HG02759 (cell line): ENCODE measurements around the gene IRF6.

Experiments used
- ATAC-seq: cut with Tn5 transposase; IDR thresholded peaks from one replicate; pipeline ENCODE4 v1.9.1; 2021; ENCODE audit warnings: mild to moderate bottlenecking, moderate library complexity; ENCODE audit not compliant: unreplicated experiment

IRF6 gene

DNA sequence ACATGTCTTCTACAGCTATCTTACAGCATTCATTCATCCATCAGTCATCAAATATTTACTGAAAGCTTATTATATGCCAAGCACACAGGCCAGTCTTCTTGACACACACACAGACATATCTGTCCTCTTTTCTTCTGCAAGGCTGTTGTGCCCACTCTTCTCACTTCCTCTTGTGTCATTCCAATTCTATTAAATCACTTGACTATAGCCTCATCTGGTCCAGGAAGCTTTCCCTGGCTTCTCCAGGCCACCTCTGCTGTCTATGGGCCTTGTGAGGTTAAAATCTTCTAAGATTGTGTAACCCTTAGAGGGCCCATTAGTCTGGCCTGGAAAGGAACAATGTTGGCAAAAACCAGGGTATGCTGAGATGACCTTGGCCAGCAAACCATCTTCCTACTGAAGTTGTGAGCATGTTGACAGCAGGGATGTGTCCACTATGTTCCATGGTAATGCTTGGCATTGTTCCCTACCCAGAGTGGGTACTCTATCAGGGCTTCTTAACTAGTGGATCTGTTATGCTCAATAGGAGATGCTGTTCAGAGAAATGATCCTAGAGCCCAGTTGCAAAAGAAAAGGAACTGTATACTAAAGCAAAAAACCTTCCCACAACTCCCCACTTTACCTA lies 44.8 kb downstream of the IRF6 start:
- ATAC-seq, result no peak

DNA sequence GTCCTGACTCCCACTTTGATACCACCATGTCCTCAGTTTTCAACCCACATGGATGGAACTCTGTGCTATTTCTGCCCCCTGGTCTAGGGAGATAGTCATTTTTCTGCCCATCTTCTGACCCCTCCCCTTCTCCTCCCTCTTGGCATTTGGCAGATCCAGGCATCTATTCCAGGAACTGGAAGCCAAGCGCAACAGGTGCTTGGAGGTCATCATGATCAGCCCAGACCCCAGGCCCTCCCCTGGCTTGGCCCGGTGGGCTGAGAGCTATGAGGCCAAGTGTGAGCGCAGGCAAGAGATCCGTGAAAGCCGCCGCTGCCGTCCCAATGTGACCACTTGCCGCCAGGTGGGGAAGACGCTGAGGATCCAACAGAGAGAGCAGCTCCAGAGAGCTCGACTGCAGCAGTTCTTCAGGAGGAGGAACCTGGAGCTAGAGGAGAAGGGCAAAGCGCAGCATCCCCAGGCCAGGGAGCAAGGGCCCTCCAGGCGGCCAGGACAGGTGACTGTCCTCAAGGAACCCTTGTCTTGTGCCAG lies 46.0 kb downstream of the IRF6 start:
- ATAC-seq, result no peak

DNA sequence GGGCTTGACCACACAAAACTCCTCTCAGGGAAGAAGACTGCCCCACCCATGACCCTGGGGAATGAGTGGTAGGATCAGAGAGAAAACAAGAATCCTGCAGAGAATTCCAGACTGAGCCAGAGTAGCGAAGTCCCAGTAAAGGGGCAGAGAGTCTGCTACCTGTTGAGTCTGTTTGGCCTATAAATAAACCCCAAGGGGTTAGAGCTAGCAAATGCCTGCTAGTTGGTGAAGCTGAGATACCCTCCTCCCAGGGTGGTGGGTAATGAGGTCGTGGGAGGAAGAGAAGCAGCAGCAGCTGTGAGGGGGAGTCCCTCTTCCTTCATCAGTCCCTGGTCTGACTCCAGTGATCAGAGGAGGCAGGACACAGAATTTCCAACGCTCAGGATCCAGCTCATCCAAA lies 47.5 kb downstream of the IRF6 start:
- no peak for ATAC-seq

GRCh38 chr1:209756615-209757445 lies 49.1 kb downstream of the IRF6 start:
- ATAC-seq, result peak; percentile 33

GRCh38 chr1:209755926-209756614 lies 49.9 kb downstream of the IRF6 start, which contains the start of gene TRAF3IP3:
Gene TRAF3IP3 (plus strand): TSS chr1:209756053. CDS start chr1:209760040, 3,987 bp downstream.
- peak; percentile 67 for ATAC-seq

- ATAC-seq, result no peak
Measured at GRCh38 chr1:209755256-209755655, 50.7 kb downstream of the IRF6 start.

DNA sequence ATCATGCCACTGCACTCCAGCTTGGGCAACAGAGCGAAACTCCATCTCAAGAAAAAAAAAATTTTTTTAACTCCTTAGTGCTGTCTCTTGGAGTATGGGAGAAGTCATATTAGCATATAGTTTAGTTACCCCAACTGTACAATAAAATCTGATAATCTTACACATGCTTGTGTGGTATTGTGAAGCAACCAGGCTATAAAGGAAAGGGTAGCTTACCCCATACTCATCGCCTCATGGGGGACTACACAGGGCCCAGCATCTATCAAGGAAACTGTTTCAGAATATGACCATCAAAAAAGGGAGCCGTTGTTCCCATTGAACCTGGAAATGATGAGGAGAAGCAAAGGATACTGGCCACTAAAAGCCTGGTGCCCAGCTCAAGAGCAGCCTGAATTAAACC lies 53.1 kb downstream of the IRF6 start:
- ATAC-seq, result no peak

DNA sequence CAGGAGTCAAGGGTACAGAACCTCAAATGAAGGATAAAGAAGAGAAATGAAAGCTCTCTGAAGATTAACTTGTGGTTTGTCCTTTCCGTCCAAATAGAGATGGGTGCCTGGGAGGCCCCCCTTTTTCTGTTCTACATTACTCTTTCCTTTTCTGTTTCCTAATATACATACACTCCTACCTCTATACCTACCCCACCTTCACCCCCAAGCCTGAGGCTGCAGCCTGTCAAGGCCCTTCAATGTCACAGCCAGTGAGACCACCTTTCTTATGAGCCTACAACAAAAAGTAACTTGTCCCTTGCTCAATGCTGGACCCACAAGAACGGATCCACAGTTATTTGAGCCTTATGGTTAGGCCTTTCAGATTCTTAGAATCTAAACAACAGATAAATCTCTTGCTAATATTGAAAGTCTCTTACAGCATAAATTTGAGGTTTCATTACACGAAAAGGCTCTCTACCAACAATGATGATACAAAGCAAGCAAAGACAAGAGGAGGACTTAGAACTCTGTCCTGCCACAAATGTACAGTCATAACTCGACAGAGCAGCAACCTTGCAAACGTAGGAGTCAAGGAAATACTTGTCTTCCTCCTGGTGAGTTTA lies 54.2 kb downstream of the IRF6 start:
- peak; percentile 50 for ATAC-seq

DNA sequence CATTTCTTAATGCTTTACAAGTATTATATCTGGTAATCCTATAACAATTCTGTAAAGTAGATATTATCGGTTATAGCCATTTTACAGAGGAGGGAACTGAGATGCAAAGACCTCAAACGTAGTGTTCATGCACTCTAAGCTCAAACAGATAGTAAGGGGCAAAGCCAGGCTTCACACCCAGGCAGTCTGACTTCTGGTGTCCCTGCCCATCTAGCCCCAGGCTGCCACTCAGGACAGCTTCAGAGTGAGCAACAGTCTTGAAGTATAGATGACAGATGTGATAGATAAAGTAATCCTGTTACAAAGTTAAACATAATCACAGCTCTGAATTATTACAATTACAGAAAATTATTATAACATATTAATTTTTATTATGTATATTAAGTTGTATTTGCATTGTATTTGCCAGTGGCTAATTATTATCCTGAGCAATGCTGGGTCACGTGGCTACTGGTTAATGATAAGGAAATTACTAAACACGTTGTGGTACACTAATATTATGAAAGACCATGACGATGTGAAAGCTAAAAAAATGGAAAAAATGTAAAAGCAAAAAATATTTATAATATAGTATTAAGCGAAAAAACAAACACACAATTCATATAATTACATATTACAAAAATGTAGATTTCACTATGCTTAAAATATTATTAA lies 56.1 kb downstream of the IRF6 start:
- ATAC-seq, result no peak

DNA sequence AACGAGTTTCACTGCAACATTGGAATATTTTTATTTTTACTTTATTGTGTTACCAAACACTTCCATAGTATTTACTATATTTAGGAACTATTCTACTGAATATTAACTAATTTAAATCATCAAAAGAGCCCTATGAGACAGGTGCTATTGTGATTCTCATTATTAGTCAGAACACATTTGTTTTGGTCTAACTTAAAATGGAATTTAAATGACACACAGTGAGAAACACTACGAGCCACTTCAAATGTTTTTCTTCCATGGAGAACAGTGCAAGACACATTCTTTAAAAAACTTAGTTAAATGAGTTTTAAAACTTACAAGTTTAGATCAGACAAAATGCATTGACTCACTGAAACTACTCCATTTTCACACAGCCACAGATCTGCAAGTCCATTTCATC lies 56.7 kb downstream of the IRF6 start:
- no peak for ATAC-seq

- ATAC-seq, result no peak
Measured at GRCh38 chr1:209748620-209749019, 57.3 kb downstream of the IRF6 start.

GRCh38 chr1:209747580-209748262 lies 58.2 kb downstream of the IRF6 start:
- ATAC-seq, result peak; percentile 77

GRCh38 chr1:209746451-209747165 lies 59.3 kb downstream of the IRF6 start:
- no peak for ATAC-seq

GRCh38 chr1:209743145-209743482 lies 62.8 kb downstream of the IRF6 start:
- ATAC-seq, result no peak

GRCh38 chr1:209742409-209743144 lies 63.4 kb downstream of the IRF6 start:
- no peak for ATAC-seq

DNA sequence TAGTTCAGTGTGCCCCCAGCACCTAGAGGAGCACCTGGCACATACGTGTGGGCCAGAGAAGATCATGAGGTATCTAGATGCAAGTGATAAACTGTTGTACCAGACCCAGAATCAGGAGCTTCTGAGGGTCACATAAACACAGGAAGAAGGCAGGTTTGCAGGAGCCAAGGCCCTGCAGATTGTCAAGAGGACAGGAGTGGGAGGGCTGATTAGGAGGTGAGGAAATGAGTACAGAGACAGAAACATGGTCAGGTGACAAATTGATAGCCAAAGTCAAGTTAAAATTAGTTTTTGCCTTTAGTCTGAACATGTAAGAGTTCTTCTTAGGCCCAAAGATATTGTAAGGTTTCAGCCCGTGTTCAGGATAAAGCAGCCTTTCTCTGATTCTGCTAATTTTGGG lies 64.1 kb downstream of the IRF6 start:
- no peak for ATAC-seq

DNA sequence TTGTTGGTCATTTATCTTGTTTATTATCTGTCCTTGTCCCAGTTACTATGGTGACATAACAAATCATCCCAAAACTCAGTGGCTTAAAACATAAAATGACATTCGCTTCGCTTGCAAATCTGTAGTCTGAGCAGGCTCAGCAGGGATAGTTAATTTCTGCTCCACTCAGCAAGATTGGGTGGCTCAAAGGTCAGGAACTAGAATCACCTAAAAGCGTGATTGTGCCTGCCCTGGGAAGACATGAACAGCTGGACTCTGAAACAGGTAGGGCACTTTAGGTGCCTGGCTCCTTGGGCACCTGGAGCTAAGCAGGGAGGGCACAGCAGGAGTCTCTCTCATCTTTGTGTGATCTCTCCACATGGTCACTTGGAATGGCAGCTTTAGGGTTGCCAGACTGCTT lies 64.7 kb downstream of the IRF6 start:
- no peak for ATAC-seq

GRCh38 chr1:209738270-209738669 lies 67.7 kb downstream of the IRF6 start:
- ATAC-seq, result no peak

DNA sequence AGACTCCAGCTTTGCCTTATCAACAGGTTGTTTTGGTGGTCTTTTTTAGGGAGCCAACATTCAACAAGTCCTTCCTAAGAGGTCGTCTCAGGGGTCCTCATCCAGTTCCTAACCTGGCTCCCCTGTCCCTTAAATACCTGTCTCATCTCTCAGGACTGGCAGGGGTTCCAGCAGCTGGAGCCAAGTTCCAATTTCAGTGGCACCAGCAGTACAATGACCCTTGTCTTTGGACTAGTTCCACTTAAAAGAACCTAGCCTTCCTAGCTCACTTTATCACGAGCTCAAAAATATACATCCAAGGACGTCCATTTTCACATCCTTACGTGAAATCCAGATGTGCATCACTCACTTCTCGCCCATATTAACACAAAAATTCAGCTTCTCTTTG lies 68.8 kb downstream of the IRF6 start:
- no peak for ATAC-seq
